Measurements from ENCODE around the gene PES1. TPM values are rescaled to one million over a fixed set of nuclear protein-coding genes. Genes with fewer than 3 reads are reported as not detected.
"Not testable (repeated sequence)": the region's sequence is repeated elsewhere in the genome, so short reads cannot be mapped to it uniquely, and the experiment has no call there.

Gene PES1
- total RNA-seq, 4 donors from 2014 or later = 56.3 to 72.0 (median 65.8) TPM

GRCh38 chr22:30568137-30568805 lies 23.4 kb downstream of the PES1 start:
- H3K27ac ChIP-seq = no peak overlapping the region
- H3K4me1 ChIP-seq = no peaks in the 10 kb centered on the region
- no peaks in the 10 kb centered on the region for H3K36me3 ChIP-seq
- no peaks in the 10 kb centered on the region for H3K9me3 ChIP-seq
- H3K27me3 ChIP-seq = no peaks in the 10 kb centered on the region
- H3K4me3 ChIP-seq = no peak overlapping the region
- in situ Hi-C loops (cut with MboI; ENCODE audit: low sequenced_read_pairs in 4 of 4) (no loop called here), intact Hi-C loops (cut with DNase I; ENCODE audit: low total_unique reads) (no loop called here)
- DNase-seq (no peak), ATAC-seq (no peak)
- no peak for TF ChIP-seq POLR2A (IDR thresholded peaks at IDR 0.05)
- TF ChIP-seq, protein P1, sequence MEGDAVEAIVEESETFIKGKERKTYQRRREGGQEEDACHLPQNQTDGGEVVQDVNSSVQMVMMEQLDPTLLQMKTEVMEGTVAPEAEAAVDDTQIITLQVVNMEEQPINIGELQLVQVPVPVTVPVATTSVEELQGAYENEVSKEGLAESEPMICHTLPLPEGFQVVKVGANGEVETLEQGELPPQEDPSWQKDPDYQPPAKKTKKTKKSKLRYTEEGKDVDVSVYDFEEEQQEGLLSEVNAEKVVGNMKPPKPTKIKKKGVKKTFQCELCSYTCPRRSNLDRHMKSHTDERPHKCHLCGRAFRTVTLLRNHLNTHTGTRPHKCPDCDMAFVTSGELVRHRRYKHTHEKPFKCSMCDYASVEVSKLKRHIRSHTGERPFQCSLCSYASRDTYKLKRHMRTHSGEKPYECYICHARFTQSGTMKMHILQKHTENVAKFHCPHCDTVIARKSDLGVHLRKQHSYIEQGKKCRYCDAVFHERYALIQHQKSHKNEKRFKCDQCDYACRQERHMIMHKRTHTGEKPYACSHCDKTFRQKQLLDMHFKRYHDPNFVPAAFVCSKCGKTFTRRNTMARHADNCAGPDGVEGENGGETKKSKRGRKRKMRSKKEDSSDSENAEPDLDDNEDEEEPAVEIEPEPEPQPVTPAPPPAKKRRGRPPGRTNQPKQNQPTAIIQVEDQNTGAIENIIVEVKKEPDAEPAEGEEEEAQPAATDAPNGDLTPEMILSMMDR (IDR thresholded peaks at IDR 0.05 in 4 of 5, conservative IDR thresholded peaks at IDR 0.05 in 1 of 5) = no peak

GRCh38 chr22:30567277-30567676 lies 24.4 kb downstream of the PES1 start:
- ATAC-seq; H3K4me1 ChIP-seq; H3K27me3 ChIP-seq; H3K4me3 ChIP-seq; H3K27ac ChIP-seq; H3K36me3 ChIP-seq; intact Hi-C loops (cut with DNase I; ENCODE audit: low total_unique reads); in situ Hi-C loops (cut with MboI; ENCODE audit: low sequenced_read_pairs in 4 of 4); DNase-seq; H3K9me3 ChIP-seq: not testable (repeated sequence)

GRCh38 chr22:30566125-30566524 lies 25.6 kb downstream of the PES1 start:
- H3K27ac ChIP-seq = no peak overlapping the region
- ATAC-seq (no peak), DNase-seq (no peak)
- H3K4me1 ChIP-seq = no peaks in the 10 kb centered on the region
- no peak for TF ChIP-seq POLR2A (IDR thresholded peaks at IDR 0.05)
- TF ChIP-seq, protein P1 (IDR thresholded peaks at IDR 0.05 in 4 of 5, conservative IDR thresholded peaks at IDR 0.05 in 1 of 5) = no peak
- no peaks in the 10 kb centered on the region for H3K27me3 ChIP-seq
- in situ Hi-C loops (cut with MboI; ENCODE audit: low sequenced_read_pairs in 4 of 4) = no loop called here
- no peak overlapping the region for H3K4me3 ChIP-seq
- no peaks in the 10 kb centered on the region for H3K36me3 ChIP-seq
- intact Hi-C loops (cut with DNase I; ENCODE audit: low total_unique reads) = no loop called here
- no peaks in the 10 kb centered on the region for H3K9me3 ChIP-seq

GRCh38 chr22:30565341-30565740 lies 26.4 kb downstream of the PES1 start:
- Histone ChIP-seq H3K36me3 (no peaks in the 10 kb centered on the region), H3K4me1 (no peaks in the 10 kb centered on the region), H3K27ac (no peak overlapping the region), H3K4me3 (no peak overlapping the region), H3K9me3 (no peaks in the 10 kb centered on the region), H3K27me3 (no peaks in the 10 kb centered on the region)
- ATAC-seq (no peak), DNase-seq (no peak)
- TF ChIP-seq, protein P1 (IDR thresholded peaks at IDR 0.05 in 4 of 5, conservative IDR thresholded peaks at IDR 0.05 in 1 of 5) = no peak
- TF ChIP-seq POLR2A (IDR thresholded peaks at IDR 0.05) = no peak
- in situ Hi-C loops (cut with MboI; ENCODE audit: low sequenced_read_pairs in 4 of 4) (no loop called here), intact Hi-C loops (cut with DNase I; ENCODE audit: low total_unique reads) (no loop called here)

DNA sequence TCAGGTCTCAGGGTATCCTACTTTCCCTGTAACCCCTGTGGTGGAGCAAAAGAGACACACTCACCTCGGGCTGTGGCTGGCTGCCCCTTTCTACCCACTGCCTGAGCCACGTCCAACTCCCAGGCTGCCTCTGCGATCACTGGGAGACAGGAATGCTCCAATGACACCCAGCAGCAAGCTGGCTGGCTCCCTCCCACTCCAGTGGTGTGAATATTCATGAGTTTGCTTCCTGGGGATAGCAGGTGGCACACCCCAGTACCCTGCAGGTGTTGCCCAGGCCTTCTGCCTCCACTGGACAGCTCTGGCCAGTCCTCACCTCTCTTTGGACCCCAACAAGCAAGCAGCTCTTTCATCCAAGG lies 27.0 kb downstream of the PES1 start:
- Histone ChIP-seq H3K4me1 (no peaks in the 10 kb centered on the region), H3K9me3 (no peaks in the 10 kb centered on the region), H3K27ac (no peak overlapping the region), H3K4me3 (no peak overlapping the region), H3K36me3 (no peaks in the 10 kb centered on the region), H3K27me3 (no peaks in the 10 kb centered on the region)
- in situ Hi-C loops (cut with MboI; ENCODE audit: low sequenced_read_pairs in 4 of 4) = no loop called here
- intact Hi-C loops (cut with DNase I; ENCODE audit: low total_unique reads) = no loop called here
- ATAC-seq = no peak
- TF ChIP-seq, protein P1 (IDR thresholded peaks at IDR 0.05 in 4 of 5, conservative IDR thresholded peaks at IDR 0.05 in 1 of 5) = no peak
- no peak for TF ChIP-seq POLR2A (IDR thresholded peaks at IDR 0.05)
- no peak for DNase-seq
